GM12892 (cell line): Measurements from ENCODE around the gene LUC7L.

Source experiments
- POLR2A ChIP-seq: IDR thresholded peaks from 2 replicates; pipeline ENCODE4 v1.6.1; 2011; ENCODE audit warnings: low read depth, low read length, control low read depth
- POLR2AphosphoS5 ChIP-seq: IDR thresholded peaks from 2 replicates; pipeline ENCODE4 v1.6.1; 2011; ENCODE audit warnings: low read depth, low read length, control low read depth
- TAF1 ChIP-seq: IDR thresholded peaks from 2 replicates; pipeline ENCODE4 v1.6.1; 2011; ENCODE audit warnings: low read depth, mild to moderate bottlenecking, control low read depth, low read length, borderline replicate concordance

- TF ChIP-seq TAF1, result no peak
- no peak for TF ChIP-seq POLR2A
- TF ChIP-seq POLR2AphosphoS5, result no peak
These were observed 86.8 kb downstream of the LUC7L start for GRCh38 chr16:142405-142967.
